H9 (cell line): Measurements from ENCODE around the gene PDHX. TPM values are rescaled to one million over a fixed set of nuclear protein-coding genes. Genes with fewer than 3 reads are reported as not detected.

ENCODE experiments used
- DNase-seq: peaks from one replicate; pipeline ENCODE4 v3.0.0-alpha.2; 2017
- H2AFZ ChIP-seq: one replicate; pipeline ENCODE4 v1.6.1; 2013; ENCODE audit warnings: mild to moderate bottlenecking, low read length, control low read depth, moderate library complexity
- H2AK5ac ChIP-seq: 2 replicates; pipeline ENCODE4 v1.6.1; 2013; ENCODE audit warnings: low read length, control low read depth, mixed read lengths; ENCODE audit not compliant: insufficient read length
- H2BK120ac ChIP-seq: one replicate; pipeline ENCODE4 v1.6.1; 2013; ENCODE audit warnings: low read depth, mild to moderate bottlenecking, low read length, control low read depth, inconsistent platforms; ENCODE audit not compliant: poor library complexity, severe bottlenecking
- H2BK12ac ChIP-seq: 2 replicates; pipeline ENCODE4 v1.6.1; 2013; ENCODE audit warnings: low read length, control low read depth, mixed read lengths, low read depth; ENCODE audit not compliant: insufficient read length
- H2BK15ac ChIP-seq: 2 replicates; pipeline ENCODE4 v1.6.1; 2013; ENCODE audit warnings: low read depth, low read length, control low read depth
- H2BK20ac ChIP-seq: one replicate; pipeline ENCODE4 v1.6.1; 2013; ENCODE audit warnings: low read depth, mild to moderate bottlenecking, low read length, control low read depth, inconsistent platforms; ENCODE audit not compliant: poor library complexity, severe bottlenecking
- H2BK5ac ChIP-seq: 2 replicates; pipeline ENCODE4 v1.6.1; 2013; ENCODE audit warnings: low read length, control low read depth, mixed read lengths; ENCODE audit not compliant: insufficient read length
- H3K14ac ChIP-seq: 2 replicates; pipeline ENCODE4 v1.6.1; 2013; ENCODE audit warnings: low read length, control low read depth; ENCODE audit not compliant: insufficient read depth
- H3K18ac ChIP-seq: 2 replicates; pipeline ENCODE4 v1.6.1; 2013; ENCODE audit warnings: low read depth, mild to moderate bottlenecking, mixed read lengths, low read length, control low read depth; ENCODE audit not compliant: insufficient read length
- H3K23ac ChIP-seq: 2 replicates; pipeline ENCODE4 v1.6.1; 2013; ENCODE audit warnings: low read length, control low read depth, mixed read lengths, low read depth; ENCODE audit not compliant: insufficient read length
- H3K23me2 ChIP-seq: 2 replicates; pipeline ENCODE4 v1.6.1; 2013; ENCODE audit warnings: low read depth, mild to moderate bottlenecking, mixed read lengths, low read length, control low read depth; ENCODE audit not compliant: insufficient read length, poor library complexity, severe bottlenecking
- H3K27ac ChIP-seq: 2 replicates; pipeline ENCODE4 v1.5.1; 2013; ENCODE audit warnings: low read length, control low read depth, mixed read lengths, low read depth; ENCODE audit not compliant: insufficient read length
- H3K27me3 ChIP-seq: 2 replicates; pipeline ENCODE4 v1.6.1; 2013; ENCODE audit warnings: low read length, control low read depth, inconsistent platforms; ENCODE audit not compliant: insufficient read depth
- H3K4ac ChIP-seq: 2 replicates; pipeline ENCODE4 v1.6.1; 2013; ENCODE audit warnings: low read depth, mild to moderate bottlenecking, control low read depth, inconsistent platforms, low read length, moderate library complexity
- H3K4me1 ChIP-seq: 2 replicates; pipeline ENCODE4 v1.6.1; 2013; ENCODE audit warnings: low read length, control low read depth, inconsistent platforms; ENCODE audit not compliant: insufficient read depth
- H3K4me2 ChIP-seq: 2 replicates; pipeline ENCODE4 v1.6.1; 2013; ENCODE audit warnings: low read length, control low read depth, mixed read lengths; ENCODE audit not compliant: insufficient read length, insufficient read depth
- H3K56ac ChIP-seq: 2 replicates; pipeline ENCODE4 v1.6.1; 2013; ENCODE audit warnings: low read depth, mild to moderate bottlenecking, mixed read lengths, low read length, control low read depth; ENCODE audit not compliant: insufficient read length
- H3K79me1 ChIP-seq: 2 replicates; pipeline ENCODE4 v1.6.1; 2013; ENCODE audit warnings: low read depth, mild to moderate bottlenecking, moderate library complexity, low read length, control low read depth, inconsistent platforms; ENCODE audit not compliant: insufficient read depth, poor library complexity, severe bottlenecking
- H3K79me2 ChIP-seq: 2 replicates; pipeline ENCODE4 v1.6.1; 2013; ENCODE audit warnings: low read length, control low read depth, inconsistent platforms; ENCODE audit not compliant: insufficient read depth
- H3K9ac ChIP-seq: 2 replicates; pipeline ENCODE4 v1.6.1; 2013; ENCODE audit warnings: low read length, control low read depth, mixed read lengths; ENCODE audit not compliant: insufficient read length; ENCODE audit errors: extremely low read depth
- H3K9me3 ChIP-seq: one replicate; pipeline ENCODE4 v1.6.1; 2013; ENCODE audit warnings: low read depth, low read length, inconsistent platforms; ENCODE audit not compliant: control insufficient read depth
- H3T11ph ChIP-seq: one replicate; pipeline ENCODE4 v1.6.1; 2013; ENCODE audit warnings: mild to moderate bottlenecking, low read length, control low read depth, inconsistent platforms
- H4K20me1 ChIP-seq: one replicate; pipeline ENCODE4 v1.6.1; 2013; ENCODE audit not compliant: control insufficient read depth, insufficient read length, insufficient read depth
- H4K5ac ChIP-seq: 2 replicates; pipeline ENCODE4 v1.6.1; 2013; ENCODE audit warnings: low read depth, mild to moderate bottlenecking, mixed read lengths, low read length, control low read depth; ENCODE audit not compliant: insufficient read length
- H4K8ac ChIP-seq: replicated peaks from 2 replicates; pipeline ENCODE4 v1.6.1; 2013; ENCODE audit warnings: low read length, control low read depth, mixed read lengths, low read depth; ENCODE audit not compliant: insufficient read length
- H4K91ac ChIP-seq: 2 replicates; pipeline ENCODE4 v1.6.1; 2013; ENCODE audit warnings: low read depth, mild to moderate bottlenecking, moderate library complexity, mixed read lengths, low read length, control low read depth; ENCODE audit not compliant: insufficient read length
- H3K27ac Mint-ChIP-seq, 3 experiments: 2 replicates in 2 of 3; 3 replicates in 1 of 3; pipeline ENCODE4 v1.8.0; 2020 to 2021; ENCODE audit warnings: mixed read lengths in 3 of 3, mild to moderate bottlenecking in 1 of 3, moderate library complexity in 1 of 3
- H3K27me3 Mint-ChIP-seq: 2 replicates; pipeline ENCODE4 v1.8.0; 2021; ENCODE audit warnings: low read depth, mild to moderate bottlenecking, moderate library complexity, mixed read lengths
- H3K36me3 Mint-ChIP-seq, 3 experiments: 2 replicates in 2 of 3; 3 replicates in 1 of 3; pipeline ENCODE4 v1.8.0; 2020 to 2021; ENCODE audit warnings: low read depth in 3 of 3, mixed read lengths in 3 of 3; ENCODE audit not compliant: insufficient read depth in 1 of 3
- H3K4me1 Mint-ChIP-seq, 2 experiments: 2 replicates each; pipeline ENCODE4 v1.8.0; 2020; ENCODE audit warnings: mixed read lengths in 2 of 2
- H3K4me3 Mint-ChIP-seq, 2 experiments: 2 replicates in 1 of 2; 3 replicates in 1 of 2; pipeline ENCODE4 v1.8.0; 2020 to 2021; ENCODE audit warnings: mild to moderate bottlenecking in 2 of 2, mixed read lengths in 2 of 2, moderate library complexity in 1 of 2
- H3K9me3 Mint-ChIP-seq, 2 experiments: 2 replicates in 1 of 2; 3 replicates in 1 of 2; pipeline ENCODE4 v1.8.0; 2020; ENCODE audit warnings: mild to moderate bottlenecking in 2 of 2, mixed read lengths in 2 of 2, moderate library complexity in 1 of 2
- CTCF ChIP-seq: fragments of 200-600 bp; sonication (generic); conservative IDR thresholded peaks from 3 replicates; pipeline ENCODE4 v1.8.0; 2021; ENCODE audit warnings: antibody characterized with exemption, mild to moderate bottlenecking
- WGBS: extraction: QIAGEN DNeasy Blood & Tissue Kit; methylation state at CpG from one replicate; pipeline ENCODE4 v1.1.7; 2013; ENCODE audit warnings: missing lambda C conversion rate, low lambda C conversion rate, mixed read lengths; ENCODE audit not compliant: insufficient read length; ENCODE audit errors: extremely low coverage; 5-methylcytosine and 5-hydroxymethylcytosine counted together
- total RNA-seq: library from RNA; stranded (reverse); gene quantifications from 2 replicates; pipeline ENCODE4 v1.2.1, GENCODE V29; 2021

PDHX gene
- total RNA-seq, 1 experiment from 2014 or later, result 40.1 TPM

GRCh38 chr11:35029979-35030682 lies 113.7 kb downstream of the PDHX start:
- H2AFZ ChIP-seq, result no peak overlapping the region

More at GRCh38 chr11:35029979-35030682, 113.7 kb downstream of the PDHX start:
- Histone ChIP-seq H3K56ac (no peak overlapping the region), H2BK5ac (no peak overlapping the region), H3K79me1 (no peaks in the 10 kb centered on the region), H3T11ph (no peak overlapping the region), H2BK120ac (no peak overlapping the region), H4K91ac (no peak overlapping the region), H3K4me2 (no peak overlapping the region), H2BK12ac (no peak overlapping the region), H3K79me2 (no peaks in the 10 kb centered on the region), H4K5ac (no peak overlapping the region), H3K4me1 (no peaks in the 10 kb centered on the region; the same call in 1 of the 2 replicates), H4K8ac (no peak overlapping the region), H4K20me1 (no peaks in the 10 kb centered on the region), H3K27ac (no peak overlapping the region), H3K14ac (no peak overlapping the region), H2AK5ac (no peak overlapping the region), H2BK20ac (no peak overlapping the region), H3K9me3 (no peaks in the 10 kb centered on the region), H3K9ac (no peak overlapping the region), H3K23me2 (no peaks in the 10 kb centered on the region), H2BK15ac (no peak overlapping the region), H3K18ac (no peak overlapping the region), H3K27me3 (no peaks in the 10 kb centered on the region), H3K23ac (no peak overlapping the region), H3K4ac (no peak overlapping the region)
- Mint-ChIP-seq H3K27ac (no peak overlapping the region), H3K9me3 (peaks cover 0 to 3% of the 10 kb centered on the region in 2 experiments; a peak in 2 of 5 replicates), H3K4me1 (peaks cover 5% of the 10 kb centered on the region in 2 experiments), H3K4me3 (no peak overlapping the region), H3K27me3 (0 out of 2 replicates have a peak, but pooled peaks cover 1% of the 10 kb centered on the region), H3K36me3 (no peaks in the 10 kb centered on the region)
- DNase-seq, result no peak
- no CpG with 5 or more reads among the region's 5 CpGs for WGBS
- no peak for TF ChIP-seq CTCF
